PFSK-1 (cell line): ENCODE data around the gene PNPLA7.

Source experiments
- POLR2AphosphoS5 ChIP-seq: IDR thresholded peaks from 2 replicates; pipeline ENCODE4 v1.6.1; 2012; ENCODE audit warnings: low read depth, mild to moderate bottlenecking, control low read depth, low read length, moderate library complexity
- TAF1 ChIP-seq: IDR thresholded peaks from 2 replicates; pipeline ENCODE4 v1.6.1; 2012; ENCODE audit warnings: low read length, control low read depth, borderline replicate concordance; ENCODE audit not compliant: insufficient read depth
- TF ChIP-seq, protein P1 (sequence below), 2 experiments: IDR thresholded peaks; 2 replicates each; pipeline versions ENCODE4 v1.6.1 to v1.8.0; 2011 to 2012; ENCODE audit warnings: low read depth in 2 of 2, low read length in 2 of 2, control low read depth in 1 of 2, inconsistent platforms in 1 of 2, mild to moderate bottlenecking in 1 of 2, moderate library complexity in 1 of 2; ENCODE audit not compliant: insufficient read depth in 1 of 2

DNA sequence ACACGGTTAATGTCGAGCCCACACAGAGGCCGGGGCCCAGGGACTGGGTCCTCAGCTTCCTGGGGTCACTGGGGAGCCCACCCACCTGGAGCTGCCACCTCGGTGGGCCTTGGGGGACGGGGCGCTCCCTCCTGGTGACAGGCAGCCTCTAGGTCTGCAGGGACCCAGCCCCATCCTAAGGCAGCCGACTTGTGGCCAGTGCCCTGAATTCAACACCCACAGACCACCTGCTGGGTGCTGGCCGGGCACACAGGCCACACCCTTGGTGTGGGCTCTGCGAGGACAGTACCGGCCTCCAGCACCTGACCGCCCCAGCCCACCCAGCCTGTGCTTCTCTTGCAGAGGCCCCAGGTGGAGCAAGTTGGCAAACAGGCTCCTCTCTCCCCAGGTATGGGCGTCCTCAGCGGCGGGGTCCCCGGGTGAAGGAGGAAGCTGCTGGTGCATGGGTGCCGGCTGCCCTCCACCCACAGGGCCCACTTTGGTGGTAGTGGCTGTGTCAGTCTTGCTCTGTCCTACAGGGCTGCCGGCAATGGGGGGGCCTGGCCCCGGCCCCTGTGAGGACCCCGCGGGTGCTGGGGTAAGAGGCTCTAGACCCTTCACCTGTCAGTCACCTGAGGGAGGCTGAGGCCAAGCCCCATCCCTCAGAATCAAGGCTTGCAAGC is 117.4 kb downstream of the PNPLA7 start:
- TF ChIP-seq TAF1: no peak
- TF ChIP-seq POLR2AphosphoS5: no peak
- TF ChIP-seq, protein P1, sequence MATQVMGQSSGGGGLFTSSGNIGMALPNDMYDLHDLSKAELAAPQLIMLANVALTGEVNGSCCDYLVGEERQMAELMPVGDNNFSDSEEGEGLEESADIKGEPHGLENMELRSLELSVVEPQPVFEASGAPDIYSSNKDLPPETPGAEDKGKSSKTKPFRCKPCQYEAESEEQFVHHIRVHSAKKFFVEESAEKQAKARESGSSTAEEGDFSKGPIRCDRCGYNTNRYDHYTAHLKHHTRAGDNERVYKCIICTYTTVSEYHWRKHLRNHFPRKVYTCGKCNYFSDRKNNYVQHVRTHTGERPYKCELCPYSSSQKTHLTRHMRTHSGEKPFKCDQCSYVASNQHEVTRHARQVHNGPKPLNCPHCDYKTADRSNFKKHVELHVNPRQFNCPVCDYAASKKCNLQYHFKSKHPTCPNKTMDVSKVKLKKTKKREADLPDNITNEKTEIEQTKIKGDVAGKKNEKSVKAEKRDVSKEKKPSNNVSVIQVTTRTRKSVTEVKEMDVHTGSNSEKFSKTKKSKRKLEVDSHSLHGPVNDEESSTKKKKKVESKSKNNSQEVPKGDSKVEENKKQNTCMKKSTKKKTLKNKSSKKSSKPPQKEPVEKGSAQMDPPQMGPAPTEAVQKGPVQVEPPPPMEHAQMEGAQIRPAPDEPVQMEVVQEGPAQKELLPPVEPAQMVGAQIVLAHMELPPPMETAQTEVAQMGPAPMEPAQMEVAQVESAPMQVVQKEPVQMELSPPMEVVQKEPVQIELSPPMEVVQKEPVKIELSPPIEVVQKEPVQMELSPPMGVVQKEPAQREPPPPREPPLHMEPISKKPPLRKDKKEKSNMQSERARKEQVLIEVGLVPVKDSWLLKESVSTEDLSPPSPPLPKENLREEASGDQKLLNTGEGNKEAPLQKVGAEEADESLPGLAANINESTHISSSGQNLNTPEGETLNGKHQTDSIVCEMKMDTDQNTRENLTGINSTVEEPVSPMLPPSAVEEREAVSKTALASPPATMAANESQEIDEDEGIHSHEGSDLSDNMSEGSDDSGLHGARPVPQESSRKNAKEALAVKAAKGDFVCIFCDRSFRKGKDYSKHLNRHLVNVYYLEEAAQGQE (IDR thresholded peaks at IDR 0.05; ENCODE audit: insufficient read depth in 1 of 2, low read depth in 2 of 2, low read length in 2 of 2): no peak
